Measurements from ENCODE around the gene ECM1. TPM values are rescaled to one million over a fixed set of nuclear protein-coding genes. Genes with fewer than 3 reads are reported as not detected.

ECM1 gene
- total and polyA plus RNA-seq, 2 donors, result 0.71 to 4.6 TPM

GRCh38 chr1:150553392-150554085, 45.6 kb downstream of the ECM1 start:
- H3K27me3 ChIP-seq (ENCODE audit: control insufficient read depth in 2 of 2, insufficient read depth in 1 of 2, low read length in 1 of 2), result peaks cover 21 to 47% of the 10 kb centered on the region in 2 donors
- H3K27ac ChIP-seq (ENCODE audit: low read depth in 1 of 2, low read length in 1 of 2), result no peak overlapping the region
- WGBS, result 97% methylated on average over 23 of the region's 23 CpGs
- H3K9me3 ChIP-seq (ENCODE audit: control insufficient read depth in 2 of 2, insufficient read depth in 1 of 2, low read length in 1 of 2), result no peaks in the 10 kb centered on the region
- peaks cover 15 to 28% of the 10 kb centered on the region in 2 donors for H3K4me1 ChIP-seq (ENCODE audit: control insufficient read depth in 2 of 2, insufficient read depth in 2 of 2, low read length in 2 of 2)
- no peak overlapping the region for H3K4me3 ChIP-seq (ENCODE audit: low read length in 2 of 2)
- H3K36me3 ChIP-seq (ENCODE audit: control insufficient read depth in 2 of 2, insufficient read depth in 2 of 2, low read length in 1 of 2), result no peaks in the 10 kb centered on the region
- no peak for DNase-seq (ENCODE audit: low read depth in 6 of 9, low spot score in 9 of 9)

DNA sequence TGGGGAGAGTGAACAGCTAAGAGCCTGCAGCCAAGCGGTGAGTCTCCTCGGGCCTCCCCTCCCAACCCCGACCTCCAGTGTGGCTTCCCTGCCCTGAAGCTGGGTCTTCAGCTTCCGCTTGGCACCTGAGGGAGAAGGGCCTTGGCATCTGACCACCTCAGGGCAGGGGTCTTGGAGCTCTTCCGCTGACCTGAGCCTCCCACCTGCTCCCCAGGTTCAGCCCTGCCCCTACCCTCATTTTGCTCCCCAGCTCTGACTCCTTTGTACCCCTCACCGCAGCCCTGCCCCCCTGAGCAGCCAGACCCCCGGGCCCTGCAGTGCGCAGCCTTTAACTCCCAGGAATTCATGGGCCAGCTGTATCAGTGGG, 46.2 kb downstream of the ECM1 start:
- no peak for DNase-seq (ENCODE audit: low read depth in 6 of 9, low spot score in 9 of 9)
- WGBS, result 97% methylated on average over 8 of the region's 8 CpGs
- H3K4me3 ChIP-seq (ENCODE audit: low read length in 2 of 2), result no peak overlapping the region
- H3K27me3 ChIP-seq (ENCODE audit: control insufficient read depth in 2 of 2, insufficient read depth in 1 of 2, low read length in 1 of 2), result peaks cover 18 to 41% of the 10 kb centered on the region in 2 donors
- no peaks in the 10 kb centered on the region for H3K36me3 ChIP-seq (ENCODE audit: control insufficient read depth in 2 of 2, insufficient read depth in 2 of 2, low read length in 1 of 2)
- peaks cover 9 to 27% of the 10 kb centered on the region in 2 donors for H3K4me1 ChIP-seq (ENCODE audit: control insufficient read depth in 2 of 2, insufficient read depth in 2 of 2, low read length in 2 of 2)
- no peaks in the 10 kb centered on the region for H3K9me3 ChIP-seq (ENCODE audit: control insufficient read depth in 2 of 2, insufficient read depth in 1 of 2, low read length in 1 of 2)
- H3K27ac ChIP-seq (ENCODE audit: low read depth in 1 of 2, low read length in 1 of 2), result no peak overlapping the region

GRCh38 chr1:150555198-150555970, 47.5 kb downstream of the ECM1 start:
- 94% methylated on average over 19 of the region's 19 CpGs for WGBS

GRCh38 chr1:150555971-150556865, 48.3 kb downstream of the ECM1 start:
- H3K9me3 ChIP-seq (ENCODE audit: control insufficient read depth in 2 of 2, insufficient read depth in 1 of 2, low read length in 1 of 2), result peaks cover 0 to 1% of the 10 kb centered on the region in 2 donors
- H3K27me3 ChIP-seq (ENCODE audit: control insufficient read depth in 2 of 2, insufficient read depth in 1 of 2, low read length in 1 of 2), result peaks cover 0 to 21% of the 10 kb centered on the region in 2 donors
- WGBS, result 96% methylated on average over 26 of the region's 26 CpGs
- H3K4me3 ChIP-seq (ENCODE audit: low read length in 2 of 2), result no peak overlapping the region
- no peak for DNase-seq (ENCODE audit: low read depth in 6 of 9, low spot score in 9 of 9)
- no peaks in the 10 kb centered on the region for H3K36me3 ChIP-seq (ENCODE audit: control insufficient read depth in 2 of 2, insufficient read depth in 2 of 2, low read length in 1 of 2)
- no peak overlapping the region for H3K27ac ChIP-seq (ENCODE audit: low read depth in 1 of 2, low read length in 1 of 2)
- H3K4me1 ChIP-seq (ENCODE audit: control insufficient read depth in 2 of 2, insufficient read depth in 2 of 2, low read length in 2 of 2), result peaks cover 9 to 36% of the 10 kb centered on the region in 2 donors

More at GRCh38 chr1:150555198-150555970, 47.5 kb downstream of the ECM1 start:
- H3K4me1 ChIP-seq (ENCODE audit: control insufficient read depth in 2 of 2, insufficient read depth in 2 of 2, low read length in 2 of 2), result peaks cover 9 to 35% of the 10 kb centered on the region in 2 donors
- no peaks in the 10 kb centered on the region for H3K9me3 ChIP-seq (ENCODE audit: control insufficient read depth in 2 of 2, insufficient read depth in 1 of 2, low read length in 1 of 2)
- H3K36me3 ChIP-seq (ENCODE audit: control insufficient read depth in 2 of 2, insufficient read depth in 2 of 2, low read length in 1 of 2), result no peaks in the 10 kb centered on the region
- H3K27ac ChIP-seq (ENCODE audit: low read depth in 1 of 2, low read length in 1 of 2), result no peak overlapping the region
- DNase-seq (ENCODE audit: low read depth in 6 of 9, low spot score in 9 of 9), result no peak
- H3K4me3 ChIP-seq (ENCODE audit: low read length in 2 of 2), result no peak overlapping the region
- peaks cover 7 to 29% of the 10 kb centered on the region in 2 donors for H3K27me3 ChIP-seq (ENCODE audit: control insufficient read depth in 2 of 2, insufficient read depth in 1 of 2, low read length in 1 of 2)

DNA sequence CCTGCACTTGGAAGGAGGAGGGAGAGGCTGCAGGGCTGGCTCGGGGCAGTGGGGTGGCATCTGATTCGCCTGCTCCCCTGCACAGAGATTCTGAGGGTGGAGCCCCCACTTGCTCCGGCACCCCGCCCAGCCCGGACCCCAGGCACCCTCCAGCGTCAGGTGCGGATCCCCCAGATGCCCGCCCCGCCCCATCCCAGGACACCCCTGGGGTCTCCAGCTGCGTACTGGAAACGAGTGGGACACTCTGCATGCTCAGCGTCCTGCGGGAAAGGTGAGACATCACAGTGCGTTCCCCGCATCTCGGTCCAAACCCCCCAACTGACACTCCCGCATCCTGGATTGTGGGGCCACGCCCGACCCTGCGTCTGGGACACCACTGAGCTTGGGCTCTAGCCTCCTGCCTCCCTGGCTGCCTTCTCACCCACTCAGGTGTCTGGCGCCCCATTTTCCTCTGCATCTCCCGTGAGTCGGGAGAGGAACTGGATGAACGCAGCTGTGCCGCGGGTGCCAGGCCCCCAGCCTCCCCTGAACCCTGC, 49.2 kb downstream of the ECM1 start:
- no peak for DNase-seq (ENCODE audit: low read depth in 6 of 9, low spot score in 9 of 9)
- Histone ChIP-seq H3K4me3 (ENCODE audit: low read length in 2 of 2) (no peak overlapping the region), H3K36me3 (ENCODE audit: control insufficient read depth in 2 of 2, insufficient read depth in 2 of 2, low read length in 1 of 2) (no peaks in the 10 kb centered on the region), H3K27ac (ENCODE audit: low read depth in 1 of 2, low read length in 1 of 2) (no peak overlapping the region), H3K4me1 (ENCODE audit: control insufficient read depth in 2 of 2, insufficient read depth in 2 of 2, low read length in 2 of 2) (peaks cover 9 to 40% of the 10 kb centered on the region in 2 donors), H3K27me3 (ENCODE audit: control insufficient read depth in 2 of 2, insufficient read depth in 1 of 2, low read length in 1 of 2) (peaks cover 0 to 12% of the 10 kb centered on the region in 2 donors), H3K9me3 (ENCODE audit: control insufficient read depth in 2 of 2, insufficient read depth in 1 of 2, low read length in 1 of 2) (peaks cover 0 to 4% of the 10 kb centered on the region in 2 donors)
- 95% methylated on average over 26 of the region's 26 CpGs for WGBS

DNA sequence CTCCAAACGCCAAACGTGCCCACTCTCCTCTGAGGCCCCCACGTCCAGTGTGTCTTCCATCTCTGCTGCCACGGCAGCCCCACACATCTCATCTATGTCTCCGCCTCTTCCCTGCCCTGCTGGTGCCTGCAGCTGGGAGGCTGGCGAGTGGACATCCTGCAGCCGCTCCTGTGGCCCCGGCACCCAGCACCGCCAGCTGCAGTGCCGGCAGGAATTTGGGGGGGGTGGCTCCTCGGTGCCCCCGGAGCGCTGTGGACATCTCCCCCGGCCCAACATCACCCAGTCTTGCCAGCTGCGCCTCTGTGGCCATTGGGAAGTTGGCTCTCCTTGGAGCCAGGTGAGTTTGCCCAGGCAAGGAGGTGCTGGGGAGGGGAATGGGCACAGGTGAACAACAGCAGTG, 49.9 kb downstream of the ECM1 start:
- Histone ChIP-seq H3K27ac (ENCODE audit: low read depth in 1 of 2, low read length in 1 of 2) (no peak overlapping the region), H3K4me1 (ENCODE audit: control insufficient read depth in 2 of 2, insufficient read depth in 2 of 2, low read length in 2 of 2) (peaks cover 11 to 40% of the 10 kb centered on the region in 2 donors), H3K27me3 (ENCODE audit: control insufficient read depth in 2 of 2, insufficient read depth in 1 of 2, low read length in 1 of 2) (peaks cover 0 to 5% of the 10 kb centered on the region in 2 donors), H3K4me3 (ENCODE audit: low read length in 2 of 2) (no peak overlapping the region), H3K9me3 (ENCODE audit: control insufficient read depth in 2 of 2, insufficient read depth in 1 of 2, low read length in 1 of 2) (peaks cover 0 to 4% of the 10 kb centered on the region in 2 donors), H3K36me3 (ENCODE audit: control insufficient read depth in 2 of 2, insufficient read depth in 2 of 2, low read length in 1 of 2) (no peaks in the 10 kb centered on the region)
- 95% methylated on average over 15 of the region's 15 CpGs for WGBS
- no peak for DNase-seq (ENCODE audit: low read depth in 6 of 9, low spot score in 9 of 9)

DNA sequence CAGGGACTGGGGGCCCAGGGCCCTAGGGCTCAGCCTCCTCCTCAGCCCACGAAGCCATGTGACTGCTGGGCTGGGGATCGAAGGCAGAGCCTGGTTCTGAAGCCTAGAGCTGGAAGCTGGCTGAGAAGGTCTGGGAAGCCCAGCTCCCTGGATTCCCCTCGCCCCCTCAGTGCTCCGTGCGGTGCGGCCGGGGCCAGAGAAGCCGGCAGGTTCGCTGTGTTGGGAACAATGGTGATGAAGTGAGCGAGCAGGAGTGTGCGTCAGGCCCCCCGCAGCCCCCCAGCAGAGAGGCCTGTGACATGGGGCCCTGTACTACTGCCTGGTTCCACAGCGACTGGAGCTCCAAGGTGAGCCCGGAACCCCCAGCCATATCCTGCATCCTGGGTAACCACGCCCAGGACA, 50.4 kb downstream of the ECM1 start:
- no peak for DNase-seq (ENCODE audit: low read depth in 6 of 9, low spot score in 9 of 9)
- WGBS, result 88% methylated on average over 15 of the region's 15 CpGs
- H3K27me3 ChIP-seq (ENCODE audit: control insufficient read depth in 2 of 2, insufficient read depth in 1 of 2, low read length in 1 of 2), result peaks cover 0 to under 1% of the 10 kb centered on the region in 2 donors
- peaks cover 0 to 4% of the 10 kb centered on the region in 2 donors for H3K9me3 ChIP-seq (ENCODE audit: control insufficient read depth in 2 of 2, insufficient read depth in 1 of 2, low read length in 1 of 2)
- H3K4me3 ChIP-seq (ENCODE audit: low read length in 2 of 2), result no peak overlapping the region
- H3K27ac ChIP-seq (ENCODE audit: low read depth in 1 of 2, low read length in 1 of 2), result no peak overlapping the region
- peaks cover 14 to 44% of the 10 kb centered on the region in 2 donors for H3K4me1 ChIP-seq (ENCODE audit: control insufficient read depth in 2 of 2, insufficient read depth in 2 of 2, low read length in 2 of 2)
- no peaks in the 10 kb centered on the region for H3K36me3 ChIP-seq (ENCODE audit: control insufficient read depth in 2 of 2, insufficient read depth in 2 of 2, low read length in 1 of 2)

DNA sequence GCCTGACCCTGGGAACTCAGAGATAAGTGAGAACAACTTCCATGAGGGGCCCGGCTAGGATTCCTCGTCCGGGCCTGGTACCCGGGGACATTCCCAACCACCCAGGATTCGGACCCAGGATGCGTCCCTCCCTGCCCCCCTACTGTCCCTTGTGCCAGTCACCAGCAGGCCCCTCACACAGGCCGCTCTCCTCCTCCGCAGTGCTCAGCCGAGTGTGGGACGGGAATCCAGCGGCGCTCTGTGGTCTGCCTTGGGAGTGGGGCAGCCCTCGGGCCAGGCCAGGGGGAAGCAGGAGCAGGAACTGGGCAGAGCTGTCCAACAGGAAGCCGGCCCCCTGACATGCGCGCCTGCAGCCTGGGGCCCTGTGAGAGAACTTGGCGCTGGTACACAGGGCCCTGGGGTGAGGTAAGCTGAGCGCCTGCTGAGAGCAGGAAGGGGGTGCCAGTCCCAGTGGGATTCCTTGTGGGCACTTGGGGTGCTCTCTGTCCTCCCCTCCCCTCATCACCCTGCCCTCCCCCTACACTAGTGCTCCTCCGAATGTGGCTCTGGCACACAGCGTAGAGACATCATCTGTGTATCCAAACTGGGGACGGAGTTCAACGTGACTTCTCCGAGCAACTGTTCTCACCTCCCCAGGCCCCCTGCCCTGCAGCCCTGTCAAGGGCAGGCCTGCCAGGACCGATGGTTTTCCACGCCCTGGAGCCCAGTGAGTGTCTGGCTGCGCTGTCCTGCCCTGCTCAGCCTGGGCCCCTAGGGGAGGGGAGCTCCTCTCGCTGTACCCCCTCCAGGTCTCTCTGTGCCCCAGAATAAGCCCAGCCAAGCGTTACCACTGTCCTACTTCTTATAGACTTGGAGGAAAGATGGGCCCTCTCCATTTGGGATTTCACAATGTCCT, 51.1 kb downstream of the ECM1 start:
- H3K27me3 ChIP-seq (ENCODE audit: control insufficient read depth in 2 of 2, insufficient read depth in 1 of 2, low read length in 1 of 2), result no peaks in the 10 kb centered on the region
- no peak overlapping the region for H3K27ac ChIP-seq (ENCODE audit: low read depth in 1 of 2, low read length in 1 of 2)
- H3K36me3 ChIP-seq (ENCODE audit: control insufficient read depth in 2 of 2, insufficient read depth in 2 of 2, low read length in 1 of 2), result no peaks in the 10 kb centered on the region
- DNase-seq (ENCODE audit: low read depth in 6 of 9, low spot score in 9 of 9), result no peak
- WGBS, result 89% methylated on average over 28 of the region's 28 CpGs
- H3K9me3 ChIP-seq (ENCODE audit: control insufficient read depth in 2 of 2, insufficient read depth in 1 of 2, low read length in 1 of 2), result peaks cover 0 to 4% of the 10 kb centered on the region in 2 donors
- peaks cover 21 to 51% of the 10 kb centered on the region in 2 donors for H3K4me1 ChIP-seq (ENCODE audit: control insufficient read depth in 2 of 2, insufficient read depth in 2 of 2, low read length in 2 of 2)
- H3K4me3 ChIP-seq (ENCODE audit: low read length in 2 of 2), result no peak overlapping the region

All from thymus (tissue), 11 donors.